SK-N-SH (cell line): ENCODE results near the gene NME8. TPM values are rescaled to one million over a fixed set of nuclear protein-coding genes. Genes with fewer than 3 reads are reported as not detected.

ENCODE experiments used
- CTCF ChIA-PET: fragments of 300-600, 350-600 bp; formaldehyde crosslinking; extraction: SDS; loops from one replicate; lab custom pipeline; 2021; lab: Yijun Ruan, JAX
- POLR2A ChIA-PET: fragments of 350-600 bp; sonication (Branson Sonifier 250); formaldehyde crosslinking; extraction: SDS; loops from one replicate; lab custom pipeline; 2020; ENCODE audit warnings: antibody characterized with exemption, inconsistent platforms; lab: Yijun Ruan, JAX
- DNase-seq: peaks from one replicate; pipeline ENCODE4 v3.0.0; 2012
- H2AFZ ChIP-seq: fragments of 200-600 bp; sonication (generic); 2 replicates; pipeline ENCODE4 v1.8.1; 2016; ENCODE audit warnings: antibody characterized with exemption, mild to moderate bottlenecking, low read depth
- H3F3A ChIP-seq: fragments of 200-600 bp; sonication (generic); replicated peaks from 2 replicates; pipeline ENCODE3; 2016; ENCODE audit warnings: antibody characterized with exemption, mild to moderate bottlenecking; ENCODE audit not compliant: insufficient read depth
- H3K27ac ChIP-seq, 2 experiments: fragments of 200-500 bp in 1 of 2; fragments of 200-600 bp in 1 of 2; sonication (Bioruptor generic) in 1 of 2; sonication (generic), shearing (Covaris generic) in 1 of 2; 2 replicates each; pipeline versions ENCODE4 v1.5.1 to v1.6.1; 2014 to 2016; ENCODE audit warnings: low read depth in 2 of 2, inconsistent platforms in 1 of 2, low read length in 1 of 2, mild to moderate bottlenecking in 1 of 2, mixed read lengths in 1 of 2
- H3K27me3 ChIP-seq: fragments of 200-600 bp; sonication (generic), shearing (Covaris generic); 2 replicates; pipeline ENCODE4 v1.6.1; 2016; ENCODE audit warnings: mixed run types; ENCODE audit not compliant: insufficient read depth
- H3K36me3 ChIP-seq, 2 experiments: fragments of 200-500 bp in 1 of 2; fragments of 200-600 bp in 1 of 2; sonication (Bioruptor generic) in 1 of 2; sonication (generic) in 1 of 2; replicated peaks in 1 of 2; 2 replicates each; pipeline versions ENCODE3 to v1.5.1; 2014 to 2016; ENCODE audit warnings: low read length in 1 of 2, mild to moderate bottlenecking in 1 of 2; ENCODE audit not compliant: insufficient read depth in 2 of 2, control insufficient read depth in 1 of 2
- H3K4me1 ChIP-seq, 2 experiments: fragments of 200-500 bp in 1 of 2; fragments of 200-600 bp in 1 of 2; sonication (Bioruptor generic) in 1 of 2; sonication (generic), shearing (Covaris generic) in 1 of 2; 2 replicates each; pipeline versions ENCODE4 v1.5.1 to v1.6.1; 2014 to 2016; ENCODE audit warnings: low read depth in 1 of 2, low read length in 1 of 2, mixed run types in 1 of 2; ENCODE audit not compliant: insufficient read depth in 2 of 2, control insufficient read depth in 1 of 2
- H3K4me2 ChIP-seq: fragments of 200-600 bp; sonication (generic), shearing (Covaris generic); 2 replicates; pipeline ENCODE4 v1.6.1; 2017; ENCODE audit warnings: mixed run types
- H3K4me3 ChIP-seq, 2 experiments: fragments of 200-500 bp in 1 of 2; fragments of 200-600 bp in 1 of 2; sonication (Bioruptor generic) in 1 of 2; sonication (generic), shearing (Covaris generic) in 1 of 2; 2 replicates each; pipeline versions ENCODE4 v1.5.1 to v1.8.1; 2014 to 2016; ENCODE audit warnings: low read depth in 2 of 2, inconsistent platforms in 1 of 2, low read length in 1 of 2, mild to moderate bottlenecking in 1 of 2, mixed read lengths in 1 of 2, moderate library complexity in 1 of 2
- H3K79me2 ChIP-seq: fragments of 200-600 bp; sonication (generic); 2 replicates; pipeline ENCODE4 v1.8.1; 2017; ENCODE audit warnings: mild to moderate bottlenecking; ENCODE audit not compliant: insufficient read depth
- H3K9ac ChIP-seq: fragments of 200-600 bp; sonication (generic); 2 replicates; pipeline ENCODE4 v1.6.1; 2017; ENCODE audit warnings: mixed run types
- H3K9me2 ChIP-seq: fragments of 200-600 bp; sonication (generic); 2 replicates; pipeline ENCODE4 v1.6.1; 2017; ENCODE audit warnings: mixed run types
- H3K9me3 ChIP-seq: fragments of 200-600 bp; sonication (generic); 2 replicates; pipeline ENCODE4 v1.6.1; 2017; ENCODE audit warnings: mixed run types, mild to moderate bottlenecking, moderate library complexity
- H4K20me1 ChIP-seq: fragments of 200-600 bp; sonication (generic); 2 replicates; pipeline ENCODE4 v1.6.1; 2017; ENCODE audit warnings: mild to moderate bottlenecking, mixed run types; ENCODE audit not compliant: insufficient read depth
- CHD2 ChIP-seq: fragments of 150-350 bp; IDR thresholded peaks from 2 replicates; pipeline ENCODE4 v1.6.1; 2018; ENCODE audit warnings: low read length; ENCODE audit not compliant: partially characterized antibody
- EP300 ChIP-seq, 2 experiments: IDR thresholded peaks; 2 replicates each; pipeline versions ENCODE4 v1.4.0 to v1.6.1; 2012; ENCODE audit warnings: borderline replicate concordance in 1 of 2, low read depth in 1 of 2, low read length in 1 of 2
- FOXJ3 ChIP-seq: sonication (generic); formaldehyde crosslinking; IDR thresholded peaks from 2 replicates; pipeline ENCODE4 v1.5.1; 2020; ENCODE audit warnings: mild to moderate bottlenecking, missing genetic modification reagents
- GABPA ChIP-seq: IDR thresholded peaks from 2 replicates; pipeline ENCODE4 v1.4.0; 2012; ENCODE audit warnings: low read depth, mild to moderate bottlenecking
- GATA2 ChIP-seq: sonication (generic); formaldehyde crosslinking; IDR thresholded peaks from 2 replicates; pipeline ENCODE4 v1.5.0; 2020; ENCODE audit warnings: mild to moderate bottlenecking, missing genetic modification reagents
- MEF2A ChIP-seq: IDR thresholded peaks from 2 replicates; pipeline ENCODE4 v1.4.0; 2012; ENCODE audit warnings: low read depth, borderline replicate concordance
- MXI1 ChIP-seq: IDR thresholded peaks from 2 replicates; pipeline ENCODE4 v1.6.1; 2012; ENCODE audit warnings: mild to moderate bottlenecking, low read depth, low read length, improper control_type of control experiment
- NFIC ChIP-seq: IDR thresholded peaks from 2 replicates; pipeline ENCODE4 v1.4.0; 2012; ENCODE audit warnings: borderline replicate concordance
- NRF1 ChIP-seq: IDR thresholded peaks from 2 replicates; pipeline ENCODE4 v1.6.1; 2012; ENCODE audit warnings: low read depth, mild to moderate bottlenecking, low read length
- POLR2AphosphoS5 ChIP-seq: IDR thresholded peaks from 2 replicates; pipeline ENCODE4 v1.6.1; 2012; ENCODE audit warnings: low read depth, low read length
- RAD21 ChIP-seq: IDR thresholded peaks from 2 replicates; pipeline ENCODE4 v1.6.1; 2012; ENCODE audit warnings: mild to moderate bottlenecking, low read length
- RFX5 ChIP-seq: IDR thresholded peaks from 2 replicates; pipeline ENCODE4 v1.6.1; 2012; ENCODE audit warnings: mild to moderate bottlenecking, improper control_type of control experiment, low read length
- RXRA ChIP-seq: IDR thresholded peaks from 2 replicates; pipeline ENCODE4 v1.4.0; 2012; ENCODE audit warnings: low read depth, mild to moderate bottlenecking, borderline replicate concordance
- SIN3A ChIP-seq: IDR thresholded peaks from 2 replicates; pipeline ENCODE4 v1.6.1; 2012; ENCODE audit warnings: low read depth, mild to moderate bottlenecking, low read length, moderate library complexity, borderline replicate concordance
- SMC3 ChIP-seq: IDR thresholded peaks from 2 replicates; pipeline ENCODE4 v1.6.1; 2012; ENCODE audit warnings: low read depth, low read length, improper control_type of control experiment
- TAF1 ChIP-seq: IDR thresholded peaks from 2 replicates; pipeline ENCODE4 v1.6.1; 2012; ENCODE audit warnings: low read depth, mild to moderate bottlenecking, low read length, moderate library complexity, borderline replicate concordance
- TCF12 ChIP-seq: IDR thresholded peaks from 2 replicates; pipeline ENCODE4 v1.4.0; 2012
- WGBS: methylation state at CpG from one replicate; pipeline ENCODE4 v1.1.6; 2017; ENCODE audit warnings: low lambda C conversion rate; 5-methylcytosine and 5-hydroxymethylcytosine counted together
- polyA plus RNA-seq, 3 experiments: library from polyadenylated mRNA; depleted of rRNA; stranded (reverse); fragments of >200 nt; gene quantifications; 2 replicates each; pipeline ENCODE4 v1.2.3, GENCODE V29; 2012
- TF ChIP-seq, protein P1 (sequence below): fragments of 150-350 bp; IDR thresholded peaks from 2 replicates; pipeline ENCODE4 v1.6.1; 2017; ENCODE audit warnings: antibody characterized with exemption, low read length, low read depth, borderline replicate concordance
- TF ChIP-seq, protein P2 (sequence below): fragments of 150-350 bp; IDR thresholded peaks from 2 replicates; pipeline ENCODE4 v1.6.1; 2016; ENCODE audit warnings: mild to moderate bottlenecking, low read depth, low read length
- TF ChIP-seq, protein P3 (sequence below): IDR thresholded peaks from 2 replicates; pipeline ENCODE4 v1.4.0; 2012; ENCODE audit warnings: low read depth, borderline replicate concordance
- TF ChIP-seq, protein P4 (sequence below): IDR thresholded peaks from 2 replicates; pipeline ENCODE4 v1.6.1; 2012; ENCODE audit warnings: mild to moderate bottlenecking, low read depth, low read length, moderate library complexity
- TF ChIP-seq, protein P5 (sequence below): fragments of 200-600 bp; sonication (generic); IDR thresholded peaks from 2 replicates; pipeline ENCODE4 v1.6.1; 2017; ENCODE audit warnings: antibody characterized with exemption, mild to moderate bottlenecking, moderate library complexity

The NME8 gene
- polyA plus RNA-seq, 1 of the 3 experiments (the other 2 are of a cell fraction) = not detected

DNA sequence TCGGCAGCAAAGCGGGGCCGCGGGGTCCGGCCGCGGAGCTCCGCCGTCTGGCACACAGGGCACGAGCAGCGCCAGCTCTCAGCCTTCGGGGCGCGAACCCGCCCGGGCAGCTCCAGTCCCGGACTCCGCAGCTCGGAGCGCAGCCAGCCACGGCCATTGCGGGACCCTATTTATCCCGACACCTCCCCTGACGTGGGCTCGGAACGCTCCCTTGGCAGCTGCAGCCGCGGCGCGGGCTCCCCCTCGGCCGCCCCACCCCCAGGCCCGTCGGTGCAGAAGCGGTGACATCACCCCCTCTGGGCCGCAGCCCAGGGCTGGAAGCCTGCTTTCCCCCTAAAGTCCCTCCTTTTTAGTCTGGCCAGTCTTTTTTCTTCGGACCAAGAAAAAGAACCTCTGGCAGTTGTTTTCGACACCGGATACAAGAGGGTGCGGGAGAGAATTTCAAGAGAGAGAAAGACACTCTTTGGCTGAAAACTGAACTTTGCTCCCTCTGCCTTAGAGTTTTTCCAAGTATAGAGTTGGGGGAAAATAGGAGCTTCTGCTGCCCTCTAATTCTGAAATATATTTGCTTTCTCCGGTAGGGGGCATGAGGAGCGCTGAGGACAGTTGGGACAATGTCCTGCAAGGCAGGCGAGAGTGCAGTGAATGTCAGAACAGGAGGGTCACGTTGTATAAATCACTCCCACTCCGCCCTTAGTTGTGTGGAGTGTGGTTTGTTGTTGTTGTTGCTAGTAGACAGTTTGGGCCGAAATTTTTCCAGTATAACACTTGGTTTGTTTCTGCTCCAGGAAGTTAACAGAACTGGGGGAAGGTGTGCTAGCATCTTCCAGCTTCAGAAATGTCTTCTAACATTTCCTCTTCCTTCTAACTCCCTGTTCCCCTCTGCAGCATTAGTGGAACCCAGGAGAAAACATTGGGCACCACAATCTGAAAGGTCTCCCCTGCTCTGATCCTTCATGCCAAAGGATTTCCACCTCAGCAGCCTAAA, 68.6 kb downstream of the NME8 start, which contains the start of gene SFRP4:
Gene SFRP4 (minus strand): TSS at position 145 of the 988 bp plus-strand sequence. CDS start 280 bp downstream, outside the sequence.
- Histone ChIP-seq H3K9ac (no peak within 1 kb of the TSS), H3K9me3 (no peaks in the 10 kb centered on the region), H3K4me1 (peaks cover 0 to 26% of the 10 kb centered on the region in 2 experiments; a peak in 2 of 4 replicates), H3K27me3 (peaks cover 39% of the 10 kb centered on the region; the same call in 1 of the 2 replicates), H4K20me1 (no peaks in the 10 kb centered on the region), H3K9me2 (no peaks in the 10 kb centered on the region), H3K4me2 (peak within 1 kb of the TSS; percentile 70), H3K27ac (no peak within 1 kb of the TSS), H3F3A (no peaks in the 10 kb centered on the region), H2AFZ (peak within 1 kb of the TSS; percentile 45; the same call in 1 of the 2 replicates), H3K4me3 (peak within 1 kb of the TSS; percentile 51 to 54), H3K79me2 (peaks cover 5% of the 10 kb centered on the region; the same call in 1 of the 2 replicates), H3K36me3 (no peaks in the 10 kb centered on the region)
- WGBS = 2% methylated on average over 17 of the region's 46 CpGs
- peak; percentile 77 for DNase-seq
- ChIA-PET POLR2A (interaction anchor here (1.1 kb wide), 1 partner anchor 261 kb away, joined by 3 read pairs; the partner anchor contains the start of gene STARD3NL), CTCF (interaction anchor here (0.5 to 16.2 kb wide), 82 partner anchors 9 to 817 kb away, joined by 3 to 280 read pairs (median 4); partner anchors contain the start of gene STARD3NL)
- TF ChIP-seq FOXJ3 (CRISPR knock-in tag) (no peak), RXRA (no peak), MEF2A (no peak), NRF1 (no peak), GATA2 (no peak), NFIC (no peak), TAF1 (no peak), RFX5 (no peak), SMC3 (peak; percentile 56), GABPA (no peak), TCF12 (no peak), CHD2 (no peak), MXI1 (peak; percentile 41; the same call in 1 of the 2 replicates), EP300 (IDR thresholded peaks at IDR 0.05; ENCODE audit: borderline replicate concordance in 1 of 2, low read depth in 1 of 2, low read length in 1 of 2) (no peak), SIN3A (no peak), POLR2AphosphoS5 (no peak), RAD21 (peak; percentile 69)
- TF ChIP-seq, protein P1, sequence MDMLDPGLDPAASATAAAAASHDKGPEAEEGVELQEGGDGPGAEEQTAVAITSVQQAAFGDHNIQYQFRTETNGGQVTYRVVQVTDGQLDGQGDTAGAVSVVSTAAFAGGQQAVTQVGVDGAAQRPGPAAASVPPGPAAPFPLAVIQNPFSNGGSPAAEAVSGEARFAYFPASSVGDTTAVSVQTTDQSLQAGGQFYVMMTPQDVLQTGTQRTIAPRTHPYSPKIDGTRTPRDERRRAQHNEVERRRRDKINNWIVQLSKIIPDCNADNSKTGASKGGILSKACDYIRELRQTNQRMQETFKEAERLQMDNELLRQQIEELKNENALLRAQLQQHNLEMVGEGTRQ = no peak
- TF ChIP-seq, protein P2, sequence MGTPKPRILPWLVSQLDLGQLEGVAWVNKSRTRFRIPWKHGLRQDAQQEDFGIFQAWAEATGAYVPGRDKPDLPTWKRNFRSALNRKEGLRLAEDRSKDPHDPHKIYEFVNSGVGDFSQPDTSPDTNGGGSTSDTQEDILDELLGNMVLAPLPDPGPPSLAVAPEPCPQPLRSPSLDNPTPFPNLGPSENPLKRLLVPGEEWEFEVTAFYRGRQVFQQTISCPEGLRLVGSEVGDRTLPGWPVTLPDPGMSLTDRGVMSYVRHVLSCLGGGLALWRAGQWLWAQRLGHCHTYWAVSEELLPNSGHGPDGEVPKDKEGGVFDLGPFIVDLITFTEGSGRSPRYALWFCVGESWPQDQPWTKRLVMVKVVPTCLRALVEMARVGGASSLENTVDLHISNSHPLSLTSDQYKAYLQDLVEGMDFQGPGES = no peak
- TF ChIP-seq, protein P3, sequence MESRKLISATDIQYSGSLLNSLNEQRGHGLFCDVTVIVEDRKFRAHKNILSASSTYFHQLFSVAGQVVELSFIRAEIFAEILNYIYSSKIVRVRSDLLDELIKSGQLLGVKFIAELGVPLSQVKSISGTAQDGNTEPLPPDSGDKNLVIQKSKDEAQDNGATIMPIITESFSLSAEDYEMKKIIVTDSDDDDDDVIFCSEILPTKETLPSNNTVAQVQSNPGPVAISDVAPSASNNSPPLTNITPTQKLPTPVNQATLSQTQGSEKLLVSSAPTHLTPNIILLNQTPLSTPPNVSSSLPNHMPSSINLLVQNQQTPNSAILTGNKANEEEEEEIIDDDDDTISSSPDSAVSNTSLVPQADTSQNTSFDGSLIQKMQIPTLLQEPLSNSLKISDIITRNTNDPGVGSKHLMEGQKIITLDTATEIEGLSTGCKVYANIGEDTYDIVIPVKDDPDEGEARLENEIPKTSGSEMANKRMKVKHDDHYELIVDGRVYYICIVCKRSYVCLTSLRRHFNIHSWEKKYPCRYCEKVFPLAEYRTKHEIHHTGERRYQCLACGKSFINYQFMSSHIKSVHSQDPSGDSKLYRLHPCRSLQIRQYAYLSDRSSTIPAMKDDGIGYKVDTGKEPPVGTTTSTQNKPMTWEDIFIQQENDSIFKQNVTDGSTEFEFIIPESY = no peak
- TF ChIP-seq, protein P4, sequence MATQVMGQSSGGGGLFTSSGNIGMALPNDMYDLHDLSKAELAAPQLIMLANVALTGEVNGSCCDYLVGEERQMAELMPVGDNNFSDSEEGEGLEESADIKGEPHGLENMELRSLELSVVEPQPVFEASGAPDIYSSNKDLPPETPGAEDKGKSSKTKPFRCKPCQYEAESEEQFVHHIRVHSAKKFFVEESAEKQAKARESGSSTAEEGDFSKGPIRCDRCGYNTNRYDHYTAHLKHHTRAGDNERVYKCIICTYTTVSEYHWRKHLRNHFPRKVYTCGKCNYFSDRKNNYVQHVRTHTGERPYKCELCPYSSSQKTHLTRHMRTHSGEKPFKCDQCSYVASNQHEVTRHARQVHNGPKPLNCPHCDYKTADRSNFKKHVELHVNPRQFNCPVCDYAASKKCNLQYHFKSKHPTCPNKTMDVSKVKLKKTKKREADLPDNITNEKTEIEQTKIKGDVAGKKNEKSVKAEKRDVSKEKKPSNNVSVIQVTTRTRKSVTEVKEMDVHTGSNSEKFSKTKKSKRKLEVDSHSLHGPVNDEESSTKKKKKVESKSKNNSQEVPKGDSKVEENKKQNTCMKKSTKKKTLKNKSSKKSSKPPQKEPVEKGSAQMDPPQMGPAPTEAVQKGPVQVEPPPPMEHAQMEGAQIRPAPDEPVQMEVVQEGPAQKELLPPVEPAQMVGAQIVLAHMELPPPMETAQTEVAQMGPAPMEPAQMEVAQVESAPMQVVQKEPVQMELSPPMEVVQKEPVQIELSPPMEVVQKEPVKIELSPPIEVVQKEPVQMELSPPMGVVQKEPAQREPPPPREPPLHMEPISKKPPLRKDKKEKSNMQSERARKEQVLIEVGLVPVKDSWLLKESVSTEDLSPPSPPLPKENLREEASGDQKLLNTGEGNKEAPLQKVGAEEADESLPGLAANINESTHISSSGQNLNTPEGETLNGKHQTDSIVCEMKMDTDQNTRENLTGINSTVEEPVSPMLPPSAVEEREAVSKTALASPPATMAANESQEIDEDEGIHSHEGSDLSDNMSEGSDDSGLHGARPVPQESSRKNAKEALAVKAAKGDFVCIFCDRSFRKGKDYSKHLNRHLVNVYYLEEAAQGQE = no peak
- TF ChIP-seq, protein P5, sequence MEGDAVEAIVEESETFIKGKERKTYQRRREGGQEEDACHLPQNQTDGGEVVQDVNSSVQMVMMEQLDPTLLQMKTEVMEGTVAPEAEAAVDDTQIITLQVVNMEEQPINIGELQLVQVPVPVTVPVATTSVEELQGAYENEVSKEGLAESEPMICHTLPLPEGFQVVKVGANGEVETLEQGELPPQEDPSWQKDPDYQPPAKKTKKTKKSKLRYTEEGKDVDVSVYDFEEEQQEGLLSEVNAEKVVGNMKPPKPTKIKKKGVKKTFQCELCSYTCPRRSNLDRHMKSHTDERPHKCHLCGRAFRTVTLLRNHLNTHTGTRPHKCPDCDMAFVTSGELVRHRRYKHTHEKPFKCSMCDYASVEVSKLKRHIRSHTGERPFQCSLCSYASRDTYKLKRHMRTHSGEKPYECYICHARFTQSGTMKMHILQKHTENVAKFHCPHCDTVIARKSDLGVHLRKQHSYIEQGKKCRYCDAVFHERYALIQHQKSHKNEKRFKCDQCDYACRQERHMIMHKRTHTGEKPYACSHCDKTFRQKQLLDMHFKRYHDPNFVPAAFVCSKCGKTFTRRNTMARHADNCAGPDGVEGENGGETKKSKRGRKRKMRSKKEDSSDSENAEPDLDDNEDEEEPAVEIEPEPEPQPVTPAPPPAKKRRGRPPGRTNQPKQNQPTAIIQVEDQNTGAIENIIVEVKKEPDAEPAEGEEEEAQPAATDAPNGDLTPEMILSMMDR = peak; percentile 82
